ENCODE data around the gene MANF. TPM values are rescaled to one million over a fixed set of nuclear protein-coding genes. Genes with fewer than 3 reads are reported as not detected.
A peak's percentile ranks its signal among the peaks of the same experiment; 100 is the strongest.

The MANF gene
- total and polyA plus RNA-seq, 2 experiments from 2014 or later: 48.7 to 92.7 TPM

DNA sequence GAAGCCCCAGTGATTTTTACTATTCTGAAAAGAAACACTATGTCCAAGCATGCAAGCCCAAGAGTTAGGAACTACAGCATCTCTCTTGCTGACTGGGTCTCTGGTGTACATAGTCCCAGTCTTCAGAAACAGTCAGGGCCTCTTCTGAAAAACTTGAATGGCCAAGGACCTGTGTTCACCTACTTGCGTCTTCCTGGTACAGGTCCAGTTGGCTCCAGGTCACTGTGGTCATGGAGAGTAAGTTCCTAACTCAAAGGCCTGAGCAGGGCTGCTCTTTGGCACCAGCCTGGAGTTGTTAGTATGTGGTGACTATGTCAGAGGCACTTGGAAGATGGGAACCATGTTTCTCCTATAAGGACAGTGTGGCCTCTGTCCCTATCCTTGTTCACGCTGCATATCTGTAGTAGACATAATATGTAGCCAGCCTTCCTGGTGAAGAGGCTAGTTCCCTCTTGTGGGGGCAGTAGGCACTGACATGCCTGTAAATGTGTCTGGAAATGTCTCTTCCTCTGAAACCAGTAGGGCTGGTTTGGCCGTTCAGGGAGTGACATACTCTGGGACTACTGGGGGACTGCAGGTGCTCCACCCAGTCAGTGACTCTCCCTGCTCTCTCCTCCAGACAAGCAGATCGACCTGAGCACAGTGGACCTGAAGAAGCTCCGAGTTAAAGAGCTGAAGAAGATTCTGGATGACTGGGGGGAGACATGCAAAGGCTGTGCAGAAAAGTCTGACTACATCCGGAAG is 3.4 kb downstream of the MANF start:
- H3K4me2 ChIP-seq: peak overlapping the region; percentile 99; the same call in 1 of the 2 replicates
- no peak overlapping the region for H3K4me3 ChIP-seq
- peaks cover 45% of the 10 kb centered on the region for H3K4me1 Mint-ChIP-seq
- peaks cover 66% of the 10 kb centered on the region for H3K36me3 Mint-ChIP-seq (ENCODE audit: low read depth)
- peaks cover 30% of the 10 kb centered on the region for H3K36me3 ChIP-seq (ENCODE audit: insufficient read depth)
- H3K4me1 ChIP-seq (ENCODE audit: insufficient read depth): peaks cover 29% of the 10 kb centered on the region
- H3K27ac Mint-ChIP-seq: peak overlapping the region; percentile 90; the same call in 1 of the 2 replicates
- no peak overlapping the region for H2AFZ ChIP-seq
- H3K79me2 ChIP-seq (replicated peaks; ENCODE audit: insufficient read depth): peaks cover 57% of the 10 kb centered on the region
- ATAC-seq: no peak
- H3K27me3 Mint-ChIP-seq (ENCODE audit: insufficient read depth, low read depth, poor library complexity): peaks cover 17% of the 10 kb centered on the region
- H4K20me1 ChIP-seq (replicated peaks; ENCODE audit: insufficient read depth): peaks cover 34% of the 10 kb centered on the region
- peak; percentile 54 for DNase-seq (ENCODE audit: low spot score)
- H3K4me3 Mint-ChIP-seq: no peak overlapping the region
- peaks cover 46% of the 10 kb centered on the region for H3F3A ChIP-seq (replicated peaks; ENCODE audit: low read depth)
- peaks cover 12% of the 10 kb centered on the region; the same call in 2 of the 3 replicates for H3K9me3 Mint-ChIP-seq
- H3K27me3 ChIP-seq (ENCODE audit: insufficient read depth): no peaks in the 10 kb centered on the region
- no peaks in the 10 kb centered on the region for H3K9me2 ChIP-seq (ENCODE audit: insufficient read depth)
- peak overlapping the region; percentile 86 for H3K27ac ChIP-seq (ENCODE audit: low read depth)
- TF ChIP-seq, protein P1, sequence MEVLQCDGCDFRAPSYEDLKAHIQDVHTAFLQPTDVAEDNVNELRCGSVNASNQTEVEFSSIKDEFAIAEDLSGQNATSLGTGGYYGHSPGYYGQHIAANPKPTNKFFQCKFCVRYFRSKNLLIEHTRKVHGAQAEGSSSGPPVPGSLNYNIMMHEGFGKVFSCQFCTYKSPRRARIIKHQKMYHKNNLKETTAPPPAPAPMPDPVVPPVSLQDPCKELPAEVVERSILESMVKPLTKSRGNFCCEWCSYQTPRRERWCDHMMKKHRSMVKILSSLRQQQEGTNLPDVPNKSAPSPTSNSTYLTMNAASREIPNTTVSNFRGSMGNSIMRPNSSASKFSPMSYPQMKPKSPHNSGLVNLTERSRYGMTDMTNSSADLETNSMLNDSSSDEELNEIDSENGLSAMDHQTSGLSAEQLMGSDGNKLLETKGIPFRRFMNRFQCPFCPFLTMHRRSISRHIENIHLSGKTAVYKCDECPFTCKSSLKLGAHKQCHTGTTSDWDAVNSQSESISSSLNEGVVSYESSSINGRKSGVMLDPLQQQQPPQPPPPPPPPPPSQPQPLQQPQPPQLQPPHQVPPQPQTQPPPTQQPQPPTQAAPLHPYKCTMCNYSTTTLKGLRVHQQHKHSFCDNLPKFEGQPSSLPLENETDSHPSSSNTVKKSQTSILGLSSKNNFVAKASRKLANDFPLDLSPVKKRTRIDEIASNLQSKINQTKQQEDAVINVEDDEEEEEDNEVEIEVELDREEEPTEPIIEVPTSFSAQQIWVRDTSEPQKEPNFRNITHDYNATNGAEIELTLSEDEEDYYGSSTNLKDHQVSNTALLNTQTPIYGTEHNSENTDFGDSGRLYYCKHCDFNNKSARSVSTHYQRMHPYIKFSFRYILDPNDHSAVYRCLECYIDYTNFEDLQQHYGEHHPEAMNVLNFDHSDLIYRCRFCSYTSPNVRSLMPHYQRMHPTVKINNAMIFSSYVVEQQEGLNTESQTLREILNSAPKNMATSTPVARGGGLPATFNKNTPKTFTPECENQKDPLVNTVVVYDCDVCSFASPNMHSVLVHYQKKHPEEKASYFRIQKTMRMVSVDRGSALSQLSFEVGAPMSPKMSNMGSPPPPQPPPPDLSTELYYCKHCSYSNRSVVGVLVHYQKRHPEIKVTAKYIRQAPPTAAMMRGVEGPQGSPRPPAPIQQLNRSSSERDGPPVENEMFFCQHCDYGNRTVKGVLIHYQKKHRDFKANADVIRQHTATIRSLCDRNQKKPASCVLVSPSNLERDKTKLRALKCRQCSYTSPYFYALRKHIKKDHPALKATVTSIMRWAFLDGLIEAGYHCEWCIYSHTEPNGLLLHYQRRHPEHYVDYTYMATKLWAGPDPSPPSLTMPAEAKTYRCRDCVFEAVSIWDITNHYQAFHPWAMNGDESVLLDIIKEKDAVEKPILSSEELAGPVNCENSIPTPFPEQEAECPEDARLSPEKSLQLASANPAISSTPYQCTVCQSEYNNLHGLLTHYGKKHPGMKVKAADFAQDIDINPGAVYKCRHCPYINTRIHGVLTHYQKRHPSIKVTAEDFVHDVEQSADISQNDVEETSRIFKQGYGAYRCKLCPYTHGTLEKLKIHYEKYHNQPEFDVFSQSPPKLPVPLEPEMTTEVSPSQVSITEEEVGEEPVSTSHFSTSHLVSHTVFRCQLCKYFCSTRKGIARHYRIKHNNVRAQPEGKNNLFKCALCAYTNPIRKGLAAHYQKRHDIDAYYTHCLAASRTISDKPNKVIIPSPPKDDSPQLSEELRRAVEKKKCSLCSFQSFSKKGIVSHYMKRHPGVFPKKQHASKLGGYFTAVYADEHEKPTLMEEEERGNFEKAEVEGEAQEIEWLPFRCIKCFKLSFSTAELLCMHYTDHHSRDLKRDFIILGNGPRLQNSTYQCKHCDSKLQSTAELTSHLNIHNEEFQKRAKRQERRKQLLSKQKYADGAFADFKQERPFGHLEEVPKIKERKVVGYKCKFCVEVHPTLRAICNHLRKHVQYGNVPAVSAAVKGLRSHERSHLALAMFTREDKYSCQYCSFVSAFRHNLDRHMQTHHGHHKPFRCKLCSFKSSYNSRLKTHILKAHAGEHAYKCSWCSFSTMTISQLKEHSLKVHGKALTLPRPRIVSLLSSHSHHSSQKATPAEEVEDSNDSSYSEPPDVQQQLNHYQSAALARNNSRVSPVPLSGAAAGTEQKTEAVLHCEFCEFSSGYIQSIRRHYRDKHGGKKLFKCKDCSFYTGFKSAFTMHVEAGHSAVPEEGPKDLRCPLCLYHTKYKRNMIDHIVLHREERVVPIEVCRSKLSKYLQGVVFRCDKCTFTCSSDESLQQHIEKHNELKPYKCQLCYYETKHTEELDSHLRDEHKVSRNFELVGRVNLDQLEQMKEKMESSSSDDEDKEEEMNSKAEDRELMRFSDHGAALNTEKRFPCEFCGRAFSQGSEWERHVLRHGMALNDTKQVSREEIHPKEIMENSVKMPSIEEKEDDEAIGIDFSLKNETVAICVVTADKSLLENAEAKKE (CRISPR knock-in tag; IDR thresholded peaks at IDR 0.05): no peak
- TF ChIP-seq, protein P2, sequence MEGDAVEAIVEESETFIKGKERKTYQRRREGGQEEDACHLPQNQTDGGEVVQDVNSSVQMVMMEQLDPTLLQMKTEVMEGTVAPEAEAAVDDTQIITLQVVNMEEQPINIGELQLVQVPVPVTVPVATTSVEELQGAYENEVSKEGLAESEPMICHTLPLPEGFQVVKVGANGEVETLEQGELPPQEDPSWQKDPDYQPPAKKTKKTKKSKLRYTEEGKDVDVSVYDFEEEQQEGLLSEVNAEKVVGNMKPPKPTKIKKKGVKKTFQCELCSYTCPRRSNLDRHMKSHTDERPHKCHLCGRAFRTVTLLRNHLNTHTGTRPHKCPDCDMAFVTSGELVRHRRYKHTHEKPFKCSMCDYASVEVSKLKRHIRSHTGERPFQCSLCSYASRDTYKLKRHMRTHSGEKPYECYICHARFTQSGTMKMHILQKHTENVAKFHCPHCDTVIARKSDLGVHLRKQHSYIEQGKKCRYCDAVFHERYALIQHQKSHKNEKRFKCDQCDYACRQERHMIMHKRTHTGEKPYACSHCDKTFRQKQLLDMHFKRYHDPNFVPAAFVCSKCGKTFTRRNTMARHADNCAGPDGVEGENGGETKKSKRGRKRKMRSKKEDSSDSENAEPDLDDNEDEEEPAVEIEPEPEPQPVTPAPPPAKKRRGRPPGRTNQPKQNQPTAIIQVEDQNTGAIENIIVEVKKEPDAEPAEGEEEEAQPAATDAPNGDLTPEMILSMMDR (conservative IDR thresholded peaks at IDR 0.05; ENCODE audit: low read depth in 2 of 2): 0 out of 4 replicates have a peak, but pooled peaks have one; percentile 0 to 8

Data from GM23338 (cell line).